Left renal pelvis (tissue), 4 donors: ENCODE results near the gene CTBP2. TPM values are rescaled to one million over a fixed set of nuclear protein-coding genes. Genes with fewer than 3 reads are reported as not detected.

Experiments
- DNase-seq, 4 donors: peaks; one replicate each; pipeline ENCODE4 v3.0.0-alpha.2; 2013; ENCODE audit warnings: low read depth in 4 of 4, low spot score in 3 of 4
- polyA plus RNA-seq, 4 donors: library from polyadenylated mRNA; unstranded; fragments of 120-200 nt; gene quantifications; one replicate each; pipeline ENCODE4 v1.2.1, GENCODE V29; 2013; ENCODE audit not compliant: insufficient read length in 4 of 4

Gene CTBP2
- polyA plus RNA-seq, 4 donors: 44.4 to 90.5 (median 87.6) TPM

- DNase-seq: no peak
These were observed 12.4 kb downstream of the CTBP2 start for GRCh38 chr10:125147971-125148439.

- no peak for DNase-seq
These were observed 13.4 kb downstream of the CTBP2 start for GRCh38 chr10:125146791-125147579.

GRCh38 chr10:125145636-125146035 lies 14.7 kb downstream of the CTBP2 start:
- DNase-seq: no peak

- DNase-seq: no peak
These were observed 15.4 kb downstream of the CTBP2 start for GRCh38 chr10:125144693-125145623.

- no peak for DNase-seq
These were observed 16.2 kb downstream of the CTBP2 start for GRCh38 chr10:125144206-125144605.

- no peak for DNase-seq
These were observed 17.4 kb downstream of the CTBP2 start for GRCh38 chr10:125142946-125143345.

GRCh38 chr10:125141860-125142484 lies 18.4 kb downstream of the CTBP2 start:
- DNase-seq: no peak

- DNase-seq: no peak
These were observed 19.1 kb downstream of the CTBP2 start for GRCh38 chr10:125141150-125141859.

- DNase-seq: no peak
These were observed 20.2 kb downstream of the CTBP2 start for GRCh38 chr10:125140151-125140550.

- no peak for DNase-seq
These were observed 22.5 kb downstream of the CTBP2 start for GRCh38 chr10:125137601-125138438.

GRCh38 chr10:125136087-125136486 lies 24.3 kb downstream of the CTBP2 start:
- no peak for DNase-seq

GRCh38 chr10:125135771-125136035 lies 24.7 kb downstream of the CTBP2 start:
- DNase-seq: no peak

GRCh38 chr10:125134916-125135770 lies 25.2 kb downstream of the CTBP2 start:
- DNase-seq: no peak

GRCh38 chr10:125134483-125134848 lies 25.9 kb downstream of the CTBP2 start:
- DNase-seq: no peak

- no peak for DNase-seq
These were observed 26.5 kb downstream of the CTBP2 start for GRCh38 chr10:125133696-125134482.

GRCh38 chr10:125132344-125132743 lies 28.0 kb downstream of the CTBP2 start:
- DNase-seq: no peak

GRCh38 chr10:125130916-125131315 lies 29.4 kb downstream of the CTBP2 start:
- DNase-seq: no peak

GRCh38 chr10:125130260-125130659 lies 30.1 kb downstream of the CTBP2 start:
- DNase-seq: no peak
